IPS-11a (cell line): Measurements from ENCODE around the gene OR11H6.
"Not testable (repeated sequence)": the region's sequence is repeated elsewhere in the genome, so short reads cannot be mapped to it uniquely, and the experiment has no call there.

ENCODE experiments used
- H3K4me3 ChIP-seq: one replicate; pipeline ENCODE4 v1.5.1; 2013; ENCODE audit warnings: low read depth, low read length, control low read depth

OR11H6 gene, protein sequence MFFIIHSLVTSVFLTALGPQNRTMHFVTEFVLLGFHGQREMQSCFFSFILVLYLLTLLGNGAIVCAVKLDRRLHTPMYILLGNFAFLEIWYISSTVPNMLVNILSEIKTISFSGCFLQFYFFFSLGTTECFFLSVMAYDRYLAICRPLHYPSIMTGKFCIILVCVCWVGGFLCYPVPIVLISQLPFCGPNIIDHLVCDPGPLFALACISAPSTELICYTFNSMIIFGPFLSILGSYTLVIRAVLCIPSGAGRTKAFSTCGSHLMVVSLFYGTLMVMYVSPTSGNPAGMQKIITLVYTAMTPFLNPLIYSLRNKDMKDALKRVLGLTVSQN

DNA sequence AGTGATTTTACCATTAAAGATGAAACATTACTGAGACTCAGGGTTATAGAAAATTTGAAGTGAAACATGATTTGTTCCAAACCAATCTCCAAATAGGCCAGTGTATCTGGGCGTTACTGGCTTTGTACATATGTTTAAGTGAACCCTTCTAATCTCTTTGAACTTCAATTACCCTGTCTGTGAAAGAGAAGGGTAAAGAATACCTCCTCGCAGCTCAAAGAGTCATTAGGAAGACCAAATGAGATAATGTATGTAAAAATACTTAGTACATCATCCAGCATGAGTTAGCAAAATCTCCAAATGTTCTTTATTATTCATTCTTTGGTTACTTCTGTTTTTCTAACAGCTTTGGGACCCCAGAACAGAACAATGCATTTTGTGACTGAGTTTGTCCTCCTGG, at the start of gene OR11H6:
OR11H6 (plus strand) TSS at position 301 of the 400 bp plus-strand sequence; CDS start at position 301, 0 bp downstream.
- H3K4me3 ChIP-seq = no peak within 1 kb of the TSS

DNA sequence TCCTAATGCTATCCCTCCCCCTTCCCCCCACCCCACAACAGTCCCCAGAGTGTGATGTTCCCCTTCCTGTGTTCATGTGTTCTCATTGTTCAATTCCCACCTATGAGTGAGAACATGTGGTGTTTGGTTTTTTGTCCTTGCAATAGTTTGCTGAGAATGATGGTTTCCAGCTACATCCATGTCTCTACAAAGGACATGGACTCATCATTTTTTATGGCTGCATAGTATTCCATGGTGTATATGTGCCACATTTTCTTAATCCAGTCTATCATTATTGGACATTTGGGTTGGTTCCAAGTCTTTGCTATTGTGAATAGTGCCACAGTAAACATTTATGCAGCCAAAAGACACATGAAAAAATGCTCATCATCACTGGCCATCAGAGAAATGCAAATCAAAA, 49.3 kb upstream of the OR11H6 start:
- not testable (repeated sequence) for H3K4me3 ChIP-seq

DNA sequence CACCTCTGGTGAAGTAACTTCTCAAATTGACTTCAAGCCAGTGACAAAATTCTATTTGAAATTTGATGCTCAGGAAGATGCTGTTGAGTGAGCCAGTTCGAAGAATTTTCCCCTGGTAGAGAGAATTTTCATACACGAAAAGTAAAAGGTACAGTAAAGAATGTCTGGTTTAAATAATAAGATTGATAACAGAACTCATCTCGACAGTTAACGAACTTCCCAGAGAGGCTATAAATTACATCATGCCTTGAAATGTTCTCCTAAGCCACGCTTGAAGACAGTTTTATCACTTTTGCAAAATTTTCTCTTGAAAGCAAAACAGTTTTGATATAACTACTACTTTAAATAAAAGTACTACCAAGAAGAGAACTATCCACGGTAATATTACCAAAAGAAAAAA, 47.2 kb upstream of the OR11H6 start:
- no peak overlapping the region for H3K4me3 ChIP-seq

DNA sequence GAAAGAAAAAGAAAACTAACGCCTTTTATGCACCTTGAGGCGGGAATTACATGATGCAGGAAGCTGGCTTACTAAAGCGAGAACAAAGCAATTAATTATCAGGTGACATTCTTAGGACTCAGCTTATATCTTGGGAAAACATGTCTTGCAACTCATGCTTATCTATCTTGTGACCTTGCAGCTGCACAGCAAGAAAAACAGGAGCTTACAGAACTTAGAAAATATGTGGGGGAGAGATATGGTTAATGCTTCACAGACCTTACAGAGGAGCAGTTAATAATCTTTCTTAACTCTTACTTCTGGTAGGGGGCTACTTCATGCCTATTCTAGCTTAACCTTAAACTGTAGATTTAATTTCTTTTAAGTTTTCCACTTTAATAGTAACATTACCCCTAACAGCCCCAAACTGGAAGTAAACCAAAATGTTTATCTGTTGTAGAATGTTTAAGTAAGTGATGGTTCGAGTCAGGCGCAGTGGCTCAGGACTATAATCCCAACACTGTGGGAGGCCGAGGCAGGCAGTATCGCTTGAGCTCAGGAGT, 46.0 kb upstream of the OR11H6 start:
- H3K4me3 ChIP-seq = no peak overlapping the region

DNA sequence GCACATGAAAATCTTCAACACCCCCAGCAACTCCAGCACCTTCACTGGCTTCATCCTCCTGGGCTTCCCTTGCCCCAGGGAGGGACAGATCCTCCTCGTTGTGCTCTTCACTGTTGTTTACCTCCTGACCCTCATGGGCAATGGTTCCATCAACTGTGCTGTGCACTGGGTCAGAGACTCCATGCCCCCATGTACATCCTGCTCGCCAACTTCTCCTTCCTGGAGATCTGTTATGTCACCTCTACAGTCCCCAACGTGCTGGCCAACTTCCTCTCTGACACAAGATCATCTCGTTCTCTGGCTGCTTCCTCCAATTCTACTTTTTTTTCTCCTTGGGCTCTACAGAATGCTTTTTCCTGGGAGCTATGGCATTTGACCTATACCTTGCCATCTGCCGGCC, 44.3 kb upstream of the OR11H6 start:
- H3K4me3 ChIP-seq = no peak overlapping the region

DNA sequence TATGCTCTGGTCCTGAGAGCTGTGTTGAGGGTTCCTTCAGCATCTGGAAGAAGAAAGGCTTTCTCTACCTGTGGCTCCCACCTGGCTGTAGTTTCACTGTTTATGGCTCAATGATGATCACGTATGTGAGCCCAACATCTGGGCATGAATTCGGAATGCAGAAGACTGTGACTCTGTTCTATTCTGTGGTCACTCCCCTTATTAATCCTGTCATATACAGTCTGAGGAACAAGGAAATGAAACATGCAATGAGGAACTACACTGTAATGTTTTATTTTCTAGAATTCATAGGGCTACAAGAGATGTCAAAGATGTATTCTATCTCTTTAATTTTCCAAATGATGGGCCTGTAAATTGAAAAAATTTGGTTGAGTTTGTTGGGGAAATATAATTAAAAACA, 43.6 kb upstream of the OR11H6 start:
- H3K4me3 ChIP-seq = no peak overlapping the region

DNA sequence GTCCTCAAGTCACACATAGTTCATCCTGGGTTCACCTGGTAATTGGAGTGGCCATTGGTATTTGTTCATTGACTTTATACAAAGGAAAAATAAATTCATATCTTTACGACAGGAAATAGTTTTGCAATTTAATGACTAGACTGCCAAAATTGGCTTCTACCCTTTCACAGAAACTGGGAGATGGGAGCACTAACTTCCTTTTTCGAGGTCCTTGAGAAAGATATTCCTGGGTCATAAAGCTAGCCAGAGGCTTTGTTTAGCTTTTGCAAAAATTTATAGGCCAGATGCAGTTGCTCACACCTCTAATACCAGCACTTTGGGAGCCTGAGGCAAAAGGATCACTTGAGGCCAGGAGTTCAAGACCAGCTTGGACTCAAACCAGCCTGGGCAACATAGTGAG, 43.0 kb upstream of the OR11H6 start:
- H3K4me3 ChIP-seq = no peak overlapping the region

DNA sequence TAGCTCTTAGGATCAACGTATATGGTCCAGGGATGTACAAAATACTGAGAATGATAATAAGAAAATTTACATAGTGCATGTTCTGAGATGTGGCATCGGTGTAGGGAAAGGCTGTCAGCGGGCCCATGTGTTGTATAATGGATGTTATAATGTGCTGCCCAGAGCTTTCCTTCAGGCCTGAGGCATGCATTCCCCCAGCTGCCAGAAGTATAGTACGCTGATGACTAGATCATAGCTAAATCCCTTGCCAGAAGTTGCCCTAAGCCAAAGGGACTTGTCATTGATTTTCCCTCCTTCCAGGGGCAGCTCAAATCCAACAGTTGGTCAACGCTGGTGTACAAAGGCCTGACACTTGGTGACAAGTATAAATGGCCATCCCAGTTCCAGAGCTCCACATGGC, 39.3 kb upstream of the OR11H6 start:
- H3K4me3 ChIP-seq = no peak overlapping the region

DNA sequence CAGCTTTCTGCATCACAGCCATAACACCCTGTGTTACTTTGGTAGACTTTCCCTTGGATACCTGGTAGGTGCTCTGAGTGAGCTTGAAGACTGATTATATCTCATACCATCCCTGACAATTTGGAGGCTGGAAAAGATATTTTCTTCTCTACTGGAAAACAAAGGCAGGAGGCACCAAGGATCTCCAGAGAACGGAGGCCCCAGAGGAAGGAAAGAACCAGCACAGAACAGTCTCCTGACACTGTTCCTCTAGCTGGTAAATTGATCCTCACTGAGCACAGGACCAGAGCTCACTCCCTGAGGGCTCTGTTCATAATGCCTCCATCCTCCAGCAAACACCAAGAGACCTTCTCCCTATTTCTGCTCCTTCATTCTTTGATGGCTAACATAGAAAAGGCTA, 32.9 kb upstream of the OR11H6 start, which contains the start of gene OR11G2:
OR11G2 (plus strand) TSS at position 301 of the 400 bp plus-strand sequence. CDS start 6,542 bp downstream, outside the sequence.
- H3K4me3 ChIP-seq = no peak within 1 kb of the TSS

DNA sequence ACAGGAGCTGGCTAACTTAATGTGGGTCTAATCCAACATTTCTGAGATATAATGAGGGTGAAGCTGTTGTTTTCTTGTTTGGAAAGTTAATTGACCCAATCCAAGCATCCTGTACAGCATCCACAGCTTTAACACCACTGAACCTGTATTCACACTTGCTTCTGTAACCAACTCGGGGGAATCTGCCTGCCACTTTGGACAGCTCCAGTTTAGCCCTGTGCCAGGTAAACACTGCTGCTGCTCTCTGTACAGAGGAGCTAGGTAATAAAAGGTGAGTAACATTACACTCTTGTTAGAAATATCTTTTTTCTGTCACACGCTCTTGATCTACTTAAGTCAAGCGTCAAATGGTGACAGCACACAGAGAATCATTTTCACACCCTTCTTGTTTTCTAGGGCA, 32.1 kb upstream of the OR11H6 start:
- H3K4me3 ChIP-seq = no peak overlapping the region

DNA sequence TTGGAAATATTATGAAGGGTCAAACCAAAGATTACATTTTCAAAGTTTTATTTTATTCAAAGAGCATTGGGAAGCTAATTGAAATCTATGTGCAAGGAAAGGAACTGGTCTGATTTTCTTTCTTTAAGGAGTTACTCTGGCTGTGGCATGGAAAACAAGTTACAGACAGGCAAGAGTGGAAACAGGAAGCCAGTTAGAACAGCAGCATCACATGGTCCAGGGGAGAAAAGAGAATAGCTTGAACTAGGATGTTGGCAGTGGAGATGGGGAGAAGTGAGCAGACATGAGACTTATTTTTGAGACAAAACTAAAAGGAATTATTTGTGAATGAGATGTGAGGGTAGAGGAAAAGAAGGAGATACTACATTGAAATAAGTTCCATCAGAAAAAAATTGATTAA, 29.4 kb upstream of the OR11H6 start:
- H3K4me3 ChIP-seq = no peak overlapping the region

DNA sequence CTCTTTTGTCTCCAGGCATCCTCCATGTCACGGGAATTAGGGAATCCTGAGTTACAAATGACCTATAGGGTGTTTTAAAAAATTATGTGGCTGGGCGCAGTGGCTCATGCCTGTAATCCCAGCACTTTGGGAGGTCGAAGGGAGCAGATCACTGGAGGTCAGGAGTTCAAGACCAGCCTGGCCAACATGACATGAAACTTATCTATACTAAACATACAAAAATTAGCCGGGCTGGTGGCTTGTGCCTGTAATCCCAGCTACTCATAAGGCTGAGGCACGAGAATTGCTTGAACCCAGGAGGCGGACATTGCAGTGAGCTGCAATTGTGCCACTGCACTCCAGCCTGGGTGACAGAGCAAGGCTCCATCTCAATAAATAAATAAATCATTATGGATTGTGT, 28.3 kb upstream of the OR11H6 start:
- H3K4me3 ChIP-seq = not testable (repeated sequence)

DNA sequence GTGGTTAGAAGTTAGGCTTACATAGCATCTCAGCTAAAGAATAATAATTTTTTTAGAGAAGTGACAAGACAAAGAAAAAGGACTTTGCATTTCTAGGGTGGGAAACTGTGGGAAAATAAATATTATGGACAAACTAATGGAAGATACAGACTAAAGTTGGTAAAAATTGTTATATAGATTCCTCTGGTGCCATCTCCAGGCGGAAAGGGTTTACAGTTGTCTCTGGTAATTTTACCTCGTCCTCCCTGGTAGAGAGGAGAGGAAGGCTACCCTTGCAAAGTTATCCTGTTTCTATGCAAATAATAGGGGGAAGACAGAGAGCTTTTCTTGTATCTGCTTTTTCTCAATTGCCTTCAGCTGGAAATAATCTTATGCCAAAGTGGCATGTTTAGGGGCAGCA, 27.6 kb upstream of the OR11H6 start:
- no peak overlapping the region for H3K4me3 ChIP-seq

DNA sequence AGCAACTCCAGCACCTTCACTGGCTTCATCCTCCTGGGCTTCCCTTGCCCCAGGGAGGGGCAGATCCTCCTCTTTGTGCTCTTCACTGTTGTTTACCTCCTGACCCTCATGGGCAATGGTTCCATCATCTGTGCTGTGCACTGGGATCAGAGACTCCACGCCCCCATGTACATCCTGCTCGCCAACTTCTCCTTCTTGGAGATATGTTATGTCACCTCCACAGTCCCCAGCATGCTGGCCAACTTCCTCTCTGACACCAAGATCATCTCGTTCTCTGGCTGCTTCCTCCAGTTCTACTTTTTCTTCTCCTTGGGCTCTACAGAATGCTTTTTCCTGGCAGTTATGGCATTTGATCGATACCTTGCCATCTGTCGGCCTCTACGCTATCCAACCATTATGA, 26.1 kb upstream of the OR11H6 start:
- no peak overlapping the region for H3K4me3 ChIP-seq

DNA sequence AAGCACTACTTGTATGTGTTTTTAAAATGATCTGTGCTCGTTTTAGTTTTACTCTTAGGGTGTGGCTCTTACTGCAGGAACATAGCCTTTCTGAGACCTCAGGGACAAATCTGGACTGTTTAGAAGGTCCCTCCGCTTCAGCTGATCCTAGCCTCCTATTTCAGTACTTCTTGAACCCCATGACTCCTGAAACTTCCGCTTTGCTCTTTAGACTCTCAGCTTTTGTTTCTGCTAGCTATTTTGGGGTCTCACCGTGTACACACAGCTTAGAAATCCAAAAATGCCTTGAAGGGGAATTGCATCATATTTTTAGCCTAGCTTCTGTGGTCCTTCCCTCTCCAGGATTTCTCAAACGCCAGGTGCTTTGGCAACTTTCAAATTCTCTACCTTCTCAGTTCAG, 24.5 kb upstream of the OR11H6 start:
- no peak overlapping the region for H3K4me3 ChIP-seq

DNA sequence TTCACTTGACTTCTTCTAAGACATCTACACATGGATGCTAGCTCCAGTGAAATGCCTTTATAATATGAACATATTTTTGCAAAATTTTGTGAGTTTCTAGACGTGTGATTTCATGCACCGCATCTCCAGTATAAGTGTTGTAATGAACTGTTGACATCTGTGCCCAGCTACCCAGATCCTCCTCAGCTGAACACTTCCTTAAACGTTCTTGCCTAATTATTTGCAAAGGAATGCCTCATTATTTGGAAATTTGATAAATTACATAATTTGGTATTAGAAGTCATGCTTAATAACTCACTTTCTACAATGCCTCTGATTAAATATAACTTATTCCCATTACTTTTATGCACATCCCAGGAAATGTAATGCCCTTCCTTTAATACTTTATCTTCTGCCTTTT, 18.8 kb upstream of the OR11H6 start:
- no peak overlapping the region for H3K4me3 ChIP-seq

DNA sequence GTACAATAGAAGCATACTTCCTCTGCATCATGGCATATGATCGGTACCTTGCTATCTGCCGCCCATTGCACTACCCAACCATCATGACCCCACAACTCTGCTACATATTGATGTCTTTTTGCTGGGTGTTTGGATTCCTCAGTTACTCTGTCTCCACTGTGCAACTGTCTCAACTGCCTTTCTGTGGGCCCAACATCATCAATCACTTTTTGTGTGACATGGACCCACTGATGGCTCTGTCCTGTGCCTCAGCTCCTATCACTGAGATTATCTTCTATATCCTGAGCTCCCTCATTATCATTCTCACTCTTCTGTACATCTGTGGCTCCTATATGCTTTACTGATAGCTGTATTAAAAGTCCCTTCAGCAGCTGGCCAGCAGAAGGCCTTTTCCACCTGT, 13.9 kb upstream of the OR11H6 start:
- H3K4me3 ChIP-seq = no peak overlapping the region

DNA sequence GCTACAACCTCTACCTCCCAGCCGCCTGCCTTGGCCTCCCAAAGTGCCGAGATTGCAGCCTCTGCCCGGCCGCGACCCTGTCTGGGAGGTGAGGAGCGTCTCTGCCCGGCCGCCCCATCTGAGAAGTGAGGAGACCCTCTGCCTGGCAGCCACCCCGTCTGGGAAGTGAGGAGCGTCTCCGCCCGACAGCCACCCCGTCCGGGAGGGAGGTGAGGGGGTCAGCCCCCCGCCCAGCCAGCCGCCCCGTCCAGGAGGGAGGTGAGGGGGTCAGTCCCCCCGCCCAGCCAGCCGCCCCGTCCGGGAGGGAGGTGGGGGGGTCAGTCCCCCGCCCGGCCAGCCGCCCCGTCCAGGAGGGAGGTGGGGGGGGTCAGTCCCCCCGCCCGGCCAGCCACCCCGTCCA, 11.1 kb upstream of the OR11H6 start:
- H3K4me3 ChIP-seq = not testable (repeated sequence)

DNA sequence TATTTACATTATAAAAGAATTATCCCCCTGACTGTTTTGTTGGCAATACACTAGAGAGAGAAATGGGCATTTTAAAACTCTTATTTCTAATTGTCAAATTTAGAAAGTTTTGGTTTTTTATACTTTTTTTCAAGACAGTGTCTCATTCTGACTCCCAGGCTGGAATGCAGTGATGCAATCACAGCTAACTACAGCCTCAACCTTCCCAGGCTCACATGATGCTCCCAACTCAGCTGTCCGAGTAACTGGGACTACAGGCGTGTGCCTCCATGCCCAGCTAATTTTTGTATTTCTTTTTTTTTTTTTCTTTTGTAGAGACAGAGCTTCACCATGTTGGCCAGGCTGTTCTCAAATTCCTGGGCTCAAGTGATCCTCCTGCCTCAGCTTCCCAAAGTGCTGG, 8.3 kb upstream of the OR11H6 start:
- no peak overlapping the region for H3K4me3 ChIP-seq

DNA sequence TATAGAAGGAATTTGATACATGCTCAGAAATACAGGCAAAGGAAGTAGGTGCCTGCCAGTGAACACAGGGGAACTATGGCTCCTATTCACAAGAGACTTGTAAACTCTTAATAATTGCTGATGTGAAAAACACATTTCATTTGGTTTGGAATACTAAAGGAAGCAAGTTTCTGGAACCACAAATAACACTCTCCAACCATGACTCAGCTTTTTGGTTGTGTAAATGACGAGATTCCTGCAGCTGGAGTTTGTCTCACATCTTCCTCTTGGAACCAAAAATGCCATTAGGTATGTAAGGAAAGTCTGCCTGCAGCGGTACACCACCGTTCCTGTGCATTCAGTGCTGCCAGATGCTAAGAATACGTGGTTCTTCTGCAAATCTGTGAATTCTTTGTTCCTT, 4.5 kb upstream of the OR11H6 start:
- no peak overlapping the region for H3K4me3 ChIP-seq

DNA sequence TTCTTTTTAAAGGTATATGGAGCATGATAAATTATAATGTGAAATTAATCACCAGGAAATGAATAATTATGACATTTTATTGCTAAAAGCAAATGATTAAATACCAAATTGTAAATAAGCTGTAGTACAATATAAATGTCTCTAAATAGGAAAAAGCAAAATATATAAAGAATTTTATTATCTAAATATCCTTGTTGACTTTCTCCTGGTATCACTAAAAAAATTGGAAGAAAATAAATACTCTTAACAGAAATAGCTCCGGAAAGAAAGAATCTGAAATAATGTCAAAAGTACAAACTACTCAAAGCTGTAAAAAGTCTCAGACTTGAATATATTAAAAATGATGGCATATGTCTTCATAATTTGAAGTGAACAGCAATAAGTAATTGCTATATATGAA, 5.2 kb downstream of the OR11H6 start, which contains the start of gene OR11H7:
OR11H7 (plus strand) TSS at position 301 of the 400 bp plus-strand sequence.
- no peak within 1 kb of the TSS for H3K4me3 ChIP-seq

DNA sequence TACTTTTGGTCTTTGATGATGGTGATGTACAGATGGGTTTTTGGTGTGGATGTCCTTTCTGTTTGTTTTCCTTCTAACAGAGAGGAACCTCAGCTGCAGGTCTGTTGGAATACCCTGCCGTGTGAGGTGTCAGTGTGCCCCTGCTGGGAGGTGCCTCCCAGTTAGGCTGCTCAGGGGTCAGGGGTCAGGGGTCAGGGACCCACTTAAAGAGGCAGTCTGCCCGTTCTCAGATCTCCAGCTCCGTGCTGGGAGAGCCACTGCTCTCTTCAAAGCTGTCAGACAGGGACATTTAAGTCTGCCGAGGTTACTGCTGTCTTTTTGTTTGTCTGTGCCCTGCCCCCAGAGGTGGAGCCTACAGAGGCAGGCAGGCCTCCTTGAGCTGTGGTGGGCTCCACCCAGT, 11.9 kb downstream of the OR11H6 start:
- not testable (repeated sequence) for H3K4me3 ChIP-seq
